Sigmoid colon (tissue), 4 donors: ENCODE measurements around the gene TLR6.

Experiments
- POLR2AphosphoS5 ChIP-seq, 4 donors: sonication (generic); formaldehyde crosslinking; IDR thresholded peaks; one replicate each; pipeline ENCODE4 v1.6.1; 2017; ENCODE audit warnings: antibody characterized with exemption in 4 of 4
- TF ChIP-seq, protein P1 (sequence below), 4 experiments: fragments of 450-650 bp in 3 of 4; fragments of 200-600 bp in 1 of 4; IDR thresholded peaks; one replicate each; pipeline ENCODE4 v1.5.1; 2016 to 2019; ENCODE audit warnings: antibody characterized with exemption in 4 of 4, mild to moderate bottlenecking in 3 of 4, moderate library complexity in 2 of 4

DNA sequence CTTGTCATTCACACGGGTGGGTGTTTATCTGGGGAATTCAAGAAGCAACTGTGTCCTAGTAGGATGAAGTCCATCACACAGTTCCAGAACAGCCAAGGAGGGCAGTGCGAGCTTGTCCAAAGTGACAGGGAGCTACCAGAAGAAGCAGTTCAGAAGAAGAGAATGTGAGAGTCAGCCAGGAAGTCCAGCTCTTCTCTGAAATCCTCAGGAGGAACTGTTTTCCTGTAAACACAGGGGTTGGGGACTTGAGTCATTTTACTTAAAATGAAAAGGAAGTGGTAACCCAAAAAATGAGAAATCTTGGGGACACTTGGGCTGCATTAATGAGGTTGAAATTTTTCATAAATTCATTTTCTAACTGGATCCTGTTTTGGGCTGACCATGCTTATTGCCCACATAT lies 65.6 kb downstream of the TLR6 start:
- TF ChIP-seq POLR2AphosphoS5 (IDR thresholded peaks at IDR 0.05): no peak
- TF ChIP-seq, protein P1, sequence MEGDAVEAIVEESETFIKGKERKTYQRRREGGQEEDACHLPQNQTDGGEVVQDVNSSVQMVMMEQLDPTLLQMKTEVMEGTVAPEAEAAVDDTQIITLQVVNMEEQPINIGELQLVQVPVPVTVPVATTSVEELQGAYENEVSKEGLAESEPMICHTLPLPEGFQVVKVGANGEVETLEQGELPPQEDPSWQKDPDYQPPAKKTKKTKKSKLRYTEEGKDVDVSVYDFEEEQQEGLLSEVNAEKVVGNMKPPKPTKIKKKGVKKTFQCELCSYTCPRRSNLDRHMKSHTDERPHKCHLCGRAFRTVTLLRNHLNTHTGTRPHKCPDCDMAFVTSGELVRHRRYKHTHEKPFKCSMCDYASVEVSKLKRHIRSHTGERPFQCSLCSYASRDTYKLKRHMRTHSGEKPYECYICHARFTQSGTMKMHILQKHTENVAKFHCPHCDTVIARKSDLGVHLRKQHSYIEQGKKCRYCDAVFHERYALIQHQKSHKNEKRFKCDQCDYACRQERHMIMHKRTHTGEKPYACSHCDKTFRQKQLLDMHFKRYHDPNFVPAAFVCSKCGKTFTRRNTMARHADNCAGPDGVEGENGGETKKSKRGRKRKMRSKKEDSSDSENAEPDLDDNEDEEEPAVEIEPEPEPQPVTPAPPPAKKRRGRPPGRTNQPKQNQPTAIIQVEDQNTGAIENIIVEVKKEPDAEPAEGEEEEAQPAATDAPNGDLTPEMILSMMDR (IDR thresholded peaks at IDR 0.05): no peak
